ENCODE results near the gene ANOS1.
A peak's percentile ranks its signal among the peaks of the same experiment; 100 is the strongest.

The ANOS1 gene

GRCh38 chrX:8749697-8750096, 17.8 kb upstream of the ANOS1 start:
- no peak for DNase-seq
- CTCF ChIA-PET: interaction anchor here (0.6 to 1.6 kb wide), 3 partner anchors 26 to 93 kb away, joined by 3 to 5 read pairs (median 3); no protein-coding TSS in a partner anchor
- peaks cover 0 to 6% (median 3%) of the 10 kb centered on the region in 5 experiments for H3K27me3 ChIP-seq (replicated peaks in 2 of 5; ENCODE audit: control insufficient read depth in 4 of 5, insufficient read depth in 5 of 5, low read length in 4 of 5)
- H3K9me3 ChIP-seq (ENCODE audit: control extremely low read depth in 1 of 5, control insufficient read depth in 4 of 5, insufficient read depth in 2 of 5, low read depth in 1 of 5, low read length in 4 of 5): no peaks in the 10 kb centered on the region
- no peaks in the 10 kb centered on the region for H3K4me1 ChIP-seq (ENCODE audit: control extremely low read depth in 1 of 4, control insufficient read depth in 4 of 4, insufficient read depth in 4 of 4, low read length in 3 of 4)
- no peak overlapping the region for H3K4me3 ChIP-seq (ENCODE audit: control insufficient read depth in 1 of 7, extremely low read depth in 1 of 7, insufficient read depth in 4 of 7, low read depth in 2 of 7, low read length in 6 of 7)
- H3K36me3 ChIP-seq (ENCODE audit: control insufficient read depth in 4 of 4, insufficient read depth in 4 of 4, low read length in 3 of 4): no peaks in the 10 kb centered on the region
- POLR2A ChIA-PET: no interaction called here
- H3K27ac ChIP-seq (ENCODE audit: insufficient read depth in 1 of 2, low read depth in 1 of 2, low read length in 2 of 2, poor library complexity in 1 of 2, severe bottlenecking in 2 of 2): no peak overlapping the region

GRCh38 chrX:8748855-8749254, 16.9 kb upstream of the ANOS1 start:
- Histone ChIP-seq H3K9me3 (ENCODE audit: control extremely low read depth in 1 of 5, control insufficient read depth in 4 of 5, insufficient read depth in 2 of 5, low read depth in 1 of 5, low read length in 4 of 5) (no peaks in the 10 kb centered on the region), H3K27ac (ENCODE audit: insufficient read depth in 1 of 2, low read depth in 1 of 2, low read length in 2 of 2, poor library complexity in 1 of 2, severe bottlenecking in 2 of 2) (no peak overlapping the region), H3K27me3 (replicated peaks in 2 of 5; ENCODE audit: control insufficient read depth in 4 of 5, insufficient read depth in 5 of 5, low read length in 4 of 5) (peaks cover 0 to 6% (median 3%) of the 10 kb centered on the region in 5 experiments), H3K4me3 (ENCODE audit: control insufficient read depth in 1 of 7, extremely low read depth in 1 of 7, insufficient read depth in 4 of 7, low read depth in 2 of 7, low read length in 6 of 7) (no peak overlapping the region), H3K4me1 (ENCODE audit: control extremely low read depth in 1 of 4, control insufficient read depth in 4 of 4, insufficient read depth in 4 of 4, low read length in 3 of 4) (no peaks in the 10 kb centered on the region), H3K36me3 (ENCODE audit: control insufficient read depth in 4 of 4, insufficient read depth in 4 of 4, low read length in 3 of 4) (no peaks in the 10 kb centered on the region)
- DNase-seq: peak in 2 of 3 donors; percentile 53 to 63
- WGBS (ENCODE audit: insufficient coverage): 16% methylated on average over 2 of the region's 6 CpGs
- CTCF ChIA-PET: interaction anchor here (0.6 to 1.6 kb wide), 2 partner anchors 62 to 93 kb away, joined by 3 to 5 read pairs; no protein-coding TSS in a partner anchor
- POLR2A ChIA-PET: no interaction called here

DNA sequence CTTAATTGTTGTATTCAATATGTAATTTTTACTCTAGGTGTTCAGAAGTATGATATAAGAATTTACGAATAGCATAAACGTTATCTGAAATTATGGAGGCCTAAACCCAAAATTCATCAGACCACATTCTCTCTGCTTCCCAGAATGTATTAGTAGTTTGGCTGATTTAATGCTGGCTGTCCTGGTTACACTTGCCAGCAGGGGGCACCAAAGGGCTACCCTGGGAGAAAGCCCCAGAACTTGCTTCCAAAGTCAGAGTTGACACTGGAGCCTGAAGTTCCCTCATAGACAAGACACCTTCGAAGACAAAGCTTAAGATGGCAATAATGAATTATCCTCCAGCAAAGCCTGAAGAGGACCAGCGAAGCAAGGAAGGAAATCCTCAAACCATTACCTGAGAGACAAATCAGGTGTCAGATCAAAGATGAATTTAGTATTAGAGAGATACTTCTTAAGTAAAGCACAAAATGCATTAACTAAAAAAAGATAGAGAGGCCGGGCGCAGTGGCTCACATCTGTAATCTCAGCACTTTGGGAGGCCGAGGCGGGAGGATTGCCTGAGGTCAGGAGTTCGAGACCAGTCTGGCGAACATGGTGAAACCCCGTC, 11.3 kb upstream of the ANOS1 start:
- WGBS (ENCODE audit: insufficient coverage): no CpG with 5 or more reads among the region's 11 CpGs
- CTCF ChIA-PET: no interaction called here
- no peaks in the 10 kb centered on the region for H3K27me3 ChIP-seq (replicated peaks in 2 of 5; ENCODE audit: control insufficient read depth in 4 of 5, insufficient read depth in 5 of 5, low read length in 4 of 5)
- H3K36me3 ChIP-seq (ENCODE audit: control insufficient read depth in 4 of 4, insufficient read depth in 4 of 4, low read length in 3 of 4): no peaks in the 10 kb centered on the region
- POLR2A ChIA-PET: no interaction called here
- no peak overlapping the region for H3K27ac ChIP-seq (ENCODE audit: insufficient read depth in 1 of 2, low read depth in 1 of 2, low read length in 2 of 2, poor library complexity in 1 of 2, severe bottlenecking in 2 of 2)
- no peaks in the 10 kb centered on the region for H3K9me3 ChIP-seq (ENCODE audit: control extremely low read depth in 1 of 5, control insufficient read depth in 4 of 5, insufficient read depth in 2 of 5, low read depth in 1 of 5, low read length in 4 of 5)
- peak; percentile 32 to 74 (median 62) for DNase-seq
- no peak overlapping the region for H3K4me3 ChIP-seq (ENCODE audit: control insufficient read depth in 1 of 7, extremely low read depth in 1 of 7, insufficient read depth in 4 of 7, low read depth in 2 of 7, low read length in 6 of 7)
- H3K4me1 ChIP-seq (ENCODE audit: control extremely low read depth in 1 of 4, control insufficient read depth in 4 of 4, insufficient read depth in 4 of 4, low read length in 3 of 4): no peaks in the 10 kb centered on the region

DNA sequence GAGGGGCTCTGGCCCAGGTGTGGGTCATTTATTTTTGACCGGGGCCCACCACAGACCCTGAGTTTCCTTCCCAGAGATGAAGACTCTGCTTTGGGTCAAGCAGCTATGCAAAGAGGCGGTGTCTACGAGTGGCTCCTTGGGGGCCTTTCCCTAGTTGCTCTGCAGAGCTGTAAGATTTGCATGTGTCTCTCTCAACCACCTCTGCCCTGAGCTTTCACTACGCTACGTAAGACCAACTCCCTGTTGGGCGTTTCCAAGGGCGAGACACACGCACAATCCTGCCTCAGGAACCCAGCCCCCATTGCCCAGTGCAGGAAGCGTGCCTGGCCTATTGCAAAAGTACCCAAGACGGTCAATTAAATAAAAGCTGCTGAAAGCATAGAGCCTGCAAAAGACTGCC, 10.0 kb upstream of the ANOS1 start:
- ChIA-PET CTCF (interaction anchor here (0.6 to 1.3 kb wide), 6 partner anchors 9 to 73 kb away, joined by 3 to 8 read pairs (median 3); no protein-coding TSS in a partner anchor), POLR2A (no interaction called here)
- Histone ChIP-seq H3K27me3 (replicated peaks in 2 of 5; ENCODE audit: control insufficient read depth in 4 of 5, insufficient read depth in 5 of 5, low read length in 4 of 5) (peaks cover 0 to 3% (median 0%) of the 10 kb centered on the region in 5 experiments), H3K36me3 (ENCODE audit: control insufficient read depth in 4 of 4, insufficient read depth in 4 of 4, low read length in 3 of 4) (no peaks in the 10 kb centered on the region), H3K4me1 (ENCODE audit: control extremely low read depth in 1 of 4, control insufficient read depth in 4 of 4, insufficient read depth in 4 of 4, low read length in 3 of 4) (no peaks in the 10 kb centered on the region), H3K4me3 (ENCODE audit: control insufficient read depth in 1 of 7, extremely low read depth in 1 of 7, insufficient read depth in 4 of 7, low read depth in 2 of 7, low read length in 6 of 7) (no peak overlapping the region), H3K9me3 (ENCODE audit: control extremely low read depth in 1 of 5, control insufficient read depth in 4 of 5, insufficient read depth in 2 of 5, low read depth in 1 of 5, low read length in 4 of 5) (no peaks in the 10 kb centered on the region), H3K27ac (ENCODE audit: insufficient read depth in 1 of 2, low read depth in 1 of 2, low read length in 2 of 2, poor library complexity in 1 of 2, severe bottlenecking in 2 of 2) (no peak overlapping the region)
- DNase-seq: no peak
- WGBS (ENCODE audit: insufficient coverage): 87% methylated on average over 10 of the region's 10 CpGs

DNA sequence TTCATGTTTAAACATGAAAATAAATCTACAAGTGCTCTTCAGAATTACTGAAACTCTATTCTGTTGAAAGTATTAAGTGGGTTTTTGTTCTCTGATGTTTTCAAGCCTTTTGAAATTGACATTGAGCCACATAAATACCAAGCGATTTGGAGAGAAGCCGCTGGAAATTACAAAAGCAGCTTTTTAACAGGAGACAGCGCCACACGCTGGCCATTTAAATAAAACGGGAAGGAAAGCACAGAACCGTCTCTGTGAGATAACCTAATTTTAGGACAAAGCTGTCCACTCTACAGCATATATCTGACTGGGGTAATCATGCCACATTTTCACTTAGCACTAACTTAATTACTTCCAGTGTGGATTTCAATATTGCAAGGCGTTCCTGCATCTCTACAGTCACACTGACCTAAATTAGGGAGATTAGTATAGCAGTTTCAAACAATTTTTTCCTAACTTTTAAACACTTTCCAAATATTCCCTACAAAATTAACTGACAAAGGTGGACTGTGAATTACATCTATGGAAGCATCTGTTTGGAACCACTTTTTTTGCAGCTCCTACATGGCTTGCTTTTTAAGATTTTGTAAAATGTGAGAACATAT, 6.8 kb upstream of the ANOS1 start:
- peak; percentile 41 to 73 (median 65) for DNase-seq
- POLR2A ChIA-PET: no interaction called here
- WGBS (ENCODE audit: insufficient coverage): 0% methylated on average over 5 of the region's 7 CpGs
- H3K27ac ChIP-seq (ENCODE audit: insufficient read depth in 1 of 2, low read depth in 1 of 2, low read length in 2 of 2, poor library complexity in 1 of 2, severe bottlenecking in 2 of 2): no peak overlapping the region
- no peak overlapping the region for H3K4me3 ChIP-seq (ENCODE audit: control insufficient read depth in 1 of 7, extremely low read depth in 1 of 7, insufficient read depth in 4 of 7, low read depth in 2 of 7, low read length in 6 of 7)
- H3K36me3 ChIP-seq (ENCODE audit: control insufficient read depth in 4 of 4, insufficient read depth in 4 of 4, low read length in 3 of 4): no peaks in the 10 kb centered on the region
- peaks cover 0 to 5% (median 0%) of the 10 kb centered on the region in 5 experiments for H3K27me3 ChIP-seq (replicated peaks in 2 of 5; ENCODE audit: control insufficient read depth in 4 of 5, insufficient read depth in 5 of 5, low read length in 4 of 5)
- H3K9me3 ChIP-seq (ENCODE audit: control extremely low read depth in 1 of 5, control insufficient read depth in 4 of 5, insufficient read depth in 2 of 5, low read depth in 1 of 5, low read length in 4 of 5): no peaks in the 10 kb centered on the region
- CTCF ChIA-PET: interaction anchor here (0.8 to 2.0 kb wide), 9 partner anchors 8 to 745 kb away, joined by 3 to 8 read pairs (median 5); no protein-coding TSS in a partner anchor
- no peaks in the 10 kb centered on the region for H3K4me1 ChIP-seq (ENCODE audit: control extremely low read depth in 1 of 4, control insufficient read depth in 4 of 4, insufficient read depth in 4 of 4, low read length in 3 of 4)

DNA sequence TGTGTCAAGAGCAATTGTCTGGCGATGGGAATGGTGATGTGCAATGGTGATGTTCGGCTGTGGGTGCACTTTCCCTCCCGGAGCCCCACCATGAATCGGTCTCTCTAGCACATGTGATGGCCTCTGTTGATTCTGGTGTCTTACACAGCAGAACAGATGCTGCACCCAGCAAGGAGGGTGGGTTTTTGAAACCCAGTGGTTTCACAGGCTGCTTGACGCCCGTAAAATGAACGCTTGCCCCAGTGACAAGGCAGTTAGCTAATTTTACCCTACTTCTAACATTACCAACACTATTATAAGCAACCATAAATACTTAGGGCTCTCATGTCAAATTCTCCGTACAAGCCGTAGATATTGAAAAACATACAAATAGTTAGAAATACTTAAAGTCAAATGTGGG, 5.9 kb upstream of the ANOS1 start:
- ChIA-PET POLR2A (no interaction called here), CTCF (interaction anchor here (0.8 to 2.0 kb wide), 4 partner anchors 9 to 14 kb away, joined by 3 to 7 read pairs (median 4); no protein-coding TSS in a partner anchor)
- no peaks in the 10 kb centered on the region for H3K4me1 ChIP-seq (ENCODE audit: control extremely low read depth in 1 of 4, control insufficient read depth in 4 of 4, insufficient read depth in 4 of 4, low read length in 3 of 4)
- WGBS (ENCODE audit: insufficient coverage): 86% methylated on average over 6 of the region's 9 CpGs
- H3K9me3 ChIP-seq (ENCODE audit: control extremely low read depth in 1 of 5, control insufficient read depth in 4 of 5, insufficient read depth in 2 of 5, low read depth in 1 of 5, low read length in 4 of 5): no peaks in the 10 kb centered on the region
- H3K4me3 ChIP-seq (ENCODE audit: control insufficient read depth in 1 of 7, extremely low read depth in 1 of 7, insufficient read depth in 4 of 7, low read depth in 2 of 7, low read length in 6 of 7): no peak overlapping the region
- peaks cover 0 to 11% (median 0%) of the 10 kb centered on the region in 5 experiments for H3K27me3 ChIP-seq (replicated peaks in 2 of 5; ENCODE audit: control insufficient read depth in 4 of 5, insufficient read depth in 5 of 5, low read length in 4 of 5)
- no peak for DNase-seq
- no peak overlapping the region for H3K27ac ChIP-seq (ENCODE audit: insufficient read depth in 1 of 2, low read depth in 1 of 2, low read length in 2 of 2, poor library complexity in 1 of 2, severe bottlenecking in 2 of 2)
- no peaks in the 10 kb centered on the region for H3K36me3 ChIP-seq (ENCODE audit: control insufficient read depth in 4 of 4, insufficient read depth in 4 of 4, low read length in 3 of 4)

DNA sequence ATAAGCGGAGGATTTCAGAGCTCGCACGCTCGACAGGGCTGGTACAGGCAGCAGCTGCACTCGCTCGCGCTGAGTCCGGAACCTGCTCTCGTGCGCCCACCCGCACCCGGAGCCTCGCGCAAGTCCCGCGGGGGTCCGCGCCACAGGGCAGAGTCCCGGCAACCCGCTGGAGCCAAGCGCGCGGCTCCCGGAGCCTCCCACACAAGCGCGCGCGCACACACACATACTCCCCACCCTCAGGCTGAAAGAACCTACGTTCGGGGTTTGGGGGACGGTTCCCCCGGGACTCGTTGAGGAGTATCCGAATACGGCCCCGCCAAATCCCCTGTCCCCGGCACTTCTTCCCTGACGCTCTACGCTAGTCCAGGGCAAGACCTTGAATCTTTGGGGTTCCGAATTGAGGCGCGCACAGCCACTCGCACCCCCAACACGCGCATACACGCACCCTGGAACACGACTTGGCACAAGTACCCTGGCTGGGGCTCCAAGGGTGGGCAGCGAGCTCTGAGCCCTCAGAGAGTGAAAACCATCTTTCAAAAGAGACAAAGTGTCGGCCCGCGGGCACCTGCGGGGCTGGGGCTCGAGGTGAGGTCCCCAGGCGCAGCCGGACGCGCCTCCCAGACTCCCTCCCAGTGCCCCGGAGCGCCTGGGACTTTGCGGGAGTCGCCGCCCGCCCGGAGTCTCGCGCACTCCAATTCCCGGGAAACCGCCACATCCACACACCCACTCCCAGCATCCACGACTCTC, 952 bp downstream of the ANOS1 start:
- DNase-seq: peak in 2 of 3 donors; percentile 36 to 48

More for the DNA sequence above, 952 bp downstream of the ANOS1 start:
- CTCF ChIA-PET: no interaction called here
- WGBS (ENCODE audit: insufficient coverage): 2% methylated on average over 56 of the region's 69 CpGs
- H3K4me1 ChIP-seq (ENCODE audit: control extremely low read depth in 1 of 4, control insufficient read depth in 4 of 4, insufficient read depth in 4 of 4, low read length in 3 of 4): peaks cover 0 to 39% (median 19%) of the 10 kb centered on the region in 4 experiments
- no peak overlapping the region for H3K27ac ChIP-seq (ENCODE audit: insufficient read depth in 1 of 2, low read depth in 1 of 2, low read length in 2 of 2, poor library complexity in 1 of 2, severe bottlenecking in 2 of 2)
- H3K4me3 ChIP-seq (ENCODE audit: control insufficient read depth in 1 of 7, extremely low read depth in 1 of 7, insufficient read depth in 4 of 7, low read depth in 2 of 7, low read length in 6 of 7): peak overlapping the region in 6 of 7 experiments; percentile 26 to 75 (median 56)
- POLR2A ChIA-PET: no interaction called here
- H3K9me3 ChIP-seq (ENCODE audit: control extremely low read depth in 1 of 5, control insufficient read depth in 4 of 5, insufficient read depth in 2 of 5, low read depth in 1 of 5, low read length in 4 of 5): no peaks in the 10 kb centered on the region
- H3K27me3 ChIP-seq (replicated peaks in 2 of 5; ENCODE audit: control insufficient read depth in 4 of 5, insufficient read depth in 5 of 5, low read length in 4 of 5): peaks cover 0 to 52% (median 10%) of the 10 kb centered on the region in 5 experiments
- no peaks in the 10 kb centered on the region for H3K36me3 ChIP-seq (ENCODE audit: control insufficient read depth in 4 of 4, insufficient read depth in 4 of 4, low read length in 3 of 4)

Data from common myeloid progenitor, CD34-positive (primary cell).